ENCODE results near the gene BANF2.

DNA sequence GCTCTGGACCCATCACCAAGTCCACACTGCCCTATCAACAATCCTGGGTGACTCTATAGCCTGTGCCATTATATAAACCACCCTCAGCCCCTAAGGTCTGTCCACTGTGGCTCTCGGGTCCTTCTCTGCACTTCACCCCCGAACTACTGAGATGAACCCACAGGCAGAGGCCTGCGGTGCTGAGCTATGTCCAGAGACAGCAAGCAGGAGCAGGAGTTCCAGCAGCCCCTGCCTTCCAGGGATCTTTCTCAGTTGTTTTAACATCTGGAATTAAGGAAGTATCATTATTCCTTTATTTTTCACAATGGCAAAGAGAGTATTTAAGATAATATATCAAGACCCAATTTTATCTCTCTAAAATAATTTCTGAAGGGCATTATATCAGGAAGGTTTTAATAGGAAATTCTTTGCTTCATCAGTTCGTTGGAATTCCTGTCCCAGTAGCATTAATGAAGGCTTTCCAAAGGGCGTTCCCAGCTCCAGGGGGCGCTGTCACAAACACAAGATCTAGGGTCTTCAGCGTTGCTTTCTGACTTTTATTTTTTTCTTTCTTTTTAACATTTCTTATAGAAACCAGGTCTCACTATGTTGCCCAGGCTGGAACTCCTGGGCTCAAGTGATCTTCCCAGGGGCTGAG lies 45.0 kb upstream of the BANF2 start:
- no peak for TF ChIP-seq POLR2A (IDR thresholded peaks at IDR 0.05)
- TF ChIP-seq, protein P1, sequence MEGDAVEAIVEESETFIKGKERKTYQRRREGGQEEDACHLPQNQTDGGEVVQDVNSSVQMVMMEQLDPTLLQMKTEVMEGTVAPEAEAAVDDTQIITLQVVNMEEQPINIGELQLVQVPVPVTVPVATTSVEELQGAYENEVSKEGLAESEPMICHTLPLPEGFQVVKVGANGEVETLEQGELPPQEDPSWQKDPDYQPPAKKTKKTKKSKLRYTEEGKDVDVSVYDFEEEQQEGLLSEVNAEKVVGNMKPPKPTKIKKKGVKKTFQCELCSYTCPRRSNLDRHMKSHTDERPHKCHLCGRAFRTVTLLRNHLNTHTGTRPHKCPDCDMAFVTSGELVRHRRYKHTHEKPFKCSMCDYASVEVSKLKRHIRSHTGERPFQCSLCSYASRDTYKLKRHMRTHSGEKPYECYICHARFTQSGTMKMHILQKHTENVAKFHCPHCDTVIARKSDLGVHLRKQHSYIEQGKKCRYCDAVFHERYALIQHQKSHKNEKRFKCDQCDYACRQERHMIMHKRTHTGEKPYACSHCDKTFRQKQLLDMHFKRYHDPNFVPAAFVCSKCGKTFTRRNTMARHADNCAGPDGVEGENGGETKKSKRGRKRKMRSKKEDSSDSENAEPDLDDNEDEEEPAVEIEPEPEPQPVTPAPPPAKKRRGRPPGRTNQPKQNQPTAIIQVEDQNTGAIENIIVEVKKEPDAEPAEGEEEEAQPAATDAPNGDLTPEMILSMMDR (IDR thresholded peaks at IDR 0.05), result peak; percentile 27 to 57 (median 48)
